ENCODE measurements around the gene ZNF687. TPM values are rescaled to one million over a fixed set of nuclear protein-coding genes. Genes with fewer than 3 reads are reported as not detected.
"Not testable (repeated sequence)": the region's sequence is repeated elsewhere in the genome, so short reads cannot be mapped to it uniquely, and the experiment has no call there.

ZNF687 gene
- total RNA-seq: 13.6 TPM

- ATAC-seq (peak; percentile 83), DNase-seq (ENCODE audit: low spot score) (peak; percentile 100)
These were observed at the start of gene ZNF687 for GRCh38 chr1:151281969-151282882. ZNF687 (plus strand) TSS chr1:151282299; CDS start chr1:151286292, 3,993 bp downstream.

GRCh38 chr1:151235235-151235634 lies 46.9 kb upstream of the ZNF687 start:
- no peak for ATAC-seq
- no peak for DNase-seq (ENCODE audit: low spot score)

GRCh38 chr1:151237678-151238466 lies 44.2 kb upstream of the ZNF687 start:
- no peak for ATAC-seq
- no peak for DNase-seq (ENCODE audit: low spot score)

GRCh38 chr1:151238467-151238739 lies 43.7 kb upstream of the ZNF687 start:
- DNase-seq (ENCODE audit: low spot score): no peak
- ATAC-seq: no peak

- no peak for ATAC-seq
- DNase-seq (ENCODE audit: low spot score): no peak
These were observed 39.7 kb upstream of the ZNF687 start for GRCh38 chr1:151242442-151242841.

- ATAC-seq (no peak), DNase-seq (ENCODE audit: low spot score) (no peak)
These were observed 38.3 kb upstream of the ZNF687 start for GRCh38 chr1:151243683-151244216.

GRCh38 chr1:151246786-151247185 lies 35.3 kb upstream of the ZNF687 start:
- ATAC-seq (no peak), DNase-seq (ENCODE audit: low spot score) (no peak)

GRCh38 chr1:151251656-151252470 lies 30.2 kb upstream of the ZNF687 start:
- DNase-seq (ENCODE audit: low spot score) (peak; percentile 57), ATAC-seq (peak; percentile 73)

- DNase-seq (ENCODE audit: low spot score) (peak; percentile 96), ATAC-seq (peak; percentile 96)
These were observed 27.6 kb upstream of the ZNF687 start, which contains the start of gene PSMD4 for GRCh38 chr1:151254217-151255213. PSMD4 (plus strand) TSS chr1:151254734; CDS start chr1:151254783, 49 bp downstream.

GRCh38 chr1:151255381-151255780 lies 26.7 kb upstream of the ZNF687 start:
- DNase-seq (ENCODE audit: low spot score): no peak
- no peak for ATAC-seq

GRCh38 chr1:151259351-151259750 lies 22.7 kb upstream of the ZNF687 start:
- ATAC-seq (no peak), DNase-seq (ENCODE audit: low spot score) (no peak)

- ATAC-seq: peak; percentile 88
- peak; percentile 88 for DNase-seq (ENCODE audit: low spot score)
These were observed 16.5 kb upstream of the ZNF687 start for GRCh38 chr1:151265446-151266236.

- DNase-seq (ENCODE audit: low spot score) (peak; percentile 84), ATAC-seq (peak; percentile 85)
These were observed 15.8 kb upstream of the ZNF687 start for GRCh38 chr1:151266315-151266714.

- ATAC-seq: no peak
- no peak for DNase-seq (ENCODE audit: low spot score)
These were observed 15.3 kb upstream of the ZNF687 start for GRCh38 chr1:151266821-151267220.

GRCh38 chr1:151267760-151268159 lies 14.3 kb upstream of the ZNF687 start:
- DNase-seq (ENCODE audit: low spot score) (no peak), ATAC-seq (no peak)

- ATAC-seq: peak; percentile 57
- DNase-seq (ENCODE audit: low spot score): no peak
These were observed 8.1 kb upstream of the ZNF687 start for GRCh38 chr1:151273924-151274466.

GRCh38 chr1:151275341-151275740 lies 6.8 kb upstream of the ZNF687 start:
- ATAC-seq; DNase-seq (ENCODE audit: low spot score): not testable (repeated sequence)

- ATAC-seq: no peak
- DNase-seq (ENCODE audit: low spot score): no peak
These were observed 4.8 kb upstream of the ZNF687 start for GRCh38 chr1:151277249-151277648.

Measured in left lobe of liver (tissue), 2 donors.